PC-3 (cell line): ENCODE measurements around the gene RAG1. TPM values are rescaled to one million over a fixed set of nuclear protein-coding genes. Genes with fewer than 3 reads are reported as not detected.

Experiments used
- ATAC-seq: fragments of 200-7000 bp; cut with Tn5 transposase; 2 replicates; pipeline ENCODE4 v1.9.1; 2020; ENCODE audit warnings: mild to moderate bottlenecking, moderate library complexity
- BruUV-seq: library from RNA; stranded (reverse); fragments of 400-500 nt; replicated peaks from 2 replicates; lab custom pipeline; 2021; lab: Mats Ljungman, UMichigan
- CTCF ChIA-PET: fragments of 300-600 bp; sonication (Branson Sonifier 250); formaldehyde crosslinking; loops from one replicate; lab custom pipeline; 2022; ENCODE audit warnings: antibody characterized with exemption; lab: Charles Lee
- POLR2A ChIA-PET: fragments of 300-600 bp; sonication (Branson Sonifier 250); formaldehyde crosslinking; loops from one replicate; lab custom pipeline; 2022; ENCODE audit warnings: antibody characterized with exemption; ENCODE audit not compliant: unreplicated experiment; lab: Charles Lee
- DNase-seq: peaks from one replicate; pipeline ENCODE4 v3.0.0-alpha.2; 2015
- H2AFZ ChIP-seq: fragments of 300-600 bp; sonication (generic); 2 replicates; pipeline ENCODE4 v1.6.0; 2016; ENCODE audit warnings: antibody characterized with exemption, low read length
- H3F3A ChIP-seq: fragments of 300-600 bp; sonication (generic); one replicate; pipeline ENCODE4 v1.6.0; 2017; ENCODE audit warnings: antibody characterized with exemption, low read length, control low read depth, mild to moderate bottlenecking; ENCODE audit not compliant: unreplicated experiment
- H3K27ac ChIP-seq: fragments of 300-600 bp; sonication (generic); 2 replicates; pipeline ENCODE4 v1.5.1; 2016; ENCODE audit warnings: mild to moderate bottlenecking, low read length
- H3K27me3 ChIP-seq: fragments of 300-600 bp; sonication (generic); 2 replicates; pipeline ENCODE4 v1.6.1; 2016; ENCODE audit warnings: low read length, mixed read lengths
- H3K36me3 ChIP-seq: fragments of 300-600 bp; sonication (generic); 2 replicates; pipeline ENCODE4 v1.6.1; 2016; ENCODE audit warnings: low read depth, mixed run types, low read length, mixed read lengths
- H3K4me1 ChIP-seq: fragments of 300-600 bp; sonication (generic); 2 replicates; pipeline ENCODE4 v1.5.1; 2016; ENCODE audit warnings: low read length; ENCODE audit not compliant: insufficient read depth
- H3K4me2 ChIP-seq: fragments of 300-600 bp; sonication (generic); 2 replicates; pipeline ENCODE4 v1.6.0; 2016; ENCODE audit warnings: low read length
- H3K4me3 ChIP-seq: fragments of 300-600 bp; sonication (generic); 2 replicates; pipeline ENCODE4 v1.5.1; 2016; ENCODE audit warnings: mild to moderate bottlenecking, low read length, mixed read lengths
- H3K79me2 ChIP-seq: fragments of 300-600 bp; sonication (generic); 2 replicates; pipeline ENCODE4 v1.6.1; 2017; ENCODE audit warnings: low read length, mixed read lengths
- H3K9ac ChIP-seq: fragments of 300-600 bp; sonication (generic); 2 replicates; pipeline ENCODE4 v1.6.0; 2016; ENCODE audit warnings: mild to moderate bottlenecking, low read length
- H3K9me2 ChIP-seq: fragments of 300-600 bp; sonication (generic); replicated peaks from 2 replicates; pipeline ENCODE4 v1.6.1; 2016; ENCODE audit warnings: mixed run types, low read length, mixed read lengths
- H3K9me3 ChIP-seq: fragments of 300-600 bp; sonication (generic); 2 replicates; pipeline ENCODE4 v1.6.1; 2016; ENCODE audit warnings: low read length, mixed read lengths
- H4K20me1 ChIP-seq: fragments of 300-600 bp; sonication (generic); 2 replicates; pipeline ENCODE4 v1.6.1; 2016; ENCODE audit warnings: low read length, mixed read lengths
- CTCF ChIP-seq: fragments of 300-600 bp; sonication (generic); conservative IDR thresholded peaks from 2 replicates; pipeline ENCODE4 v1.5.1; 2017; ENCODE audit warnings: antibody characterized with exemption, low read depth, mild to moderate bottlenecking, low read length
- EZH2 ChIP-seq: fragments of 300-600 bp; sonication (generic); IDR thresholded peaks from one replicate; pipeline ENCODE4 v1.6.1; 2017; ENCODE audit warnings: antibody characterized with exemption, mild to moderate bottlenecking, low read length; ENCODE audit not compliant: unreplicated experiment
- EZH2phosphoT487 ChIP-seq: fragments of 300-600 bp; sonication (generic); IDR thresholded peaks from 2 replicates; pipeline ENCODE4 v1.6.1; 2018; ENCODE audit warnings: mild to moderate bottlenecking, antibody characterized with exemption, low read length, borderline replicate concordance
- intact Hi-C: fragments of 100-400 bp; cut with micrococcal nuclease; formaldehyde crosslinking; loops from 2 replicates; pipeline ENCODE4 v1.9.0; 2023
- total RNA-seq: library from RNA; depleted of rRNA; stranded (reverse); fragments of >200 nt; gene quantifications from 2 replicates; pipeline ENCODE4 v1.2.3, GENCODE V29; 2014

The RAG1 gene
- total RNA-seq, 1 experiment from 2014 or later = 0.15 TPM

GRCh38 chr11:36594316-36594989, 26.6 kb downstream of the RAG1 start, which contains the start of gene IFTAP:
Gene IFTAP, plus strand, starts transcription at chr11:36594502. Its CDS starts 15,602 bp downstream, at chr11:36610104.
- Histone ChIP-seq H3K27me3 (peaks cover 20% of the 10 kb centered on the region), H3K4me2 (peak within 1 kb of the TSS; percentile 78), H4K20me1 (no peaks in the 10 kb centered on the region), H3K4me3 (peak within 1 kb of the TSS; percentile 75), H3K27ac (no peak within 1 kb of the TSS), H3K9me3 (no peaks in the 10 kb centered on the region), H3K4me1 (no peaks in the 10 kb centered on the region), H2AFZ (peak within 1 kb of the TSS; percentile 92), H3K9me2 (no peaks in the 10 kb centered on the region), H3K9ac (peak within 1 kb of the TSS; percentile 45; the same call in 1 of the 2 replicates), H3K79me2 (no peaks in the 10 kb centered on the region), H3F3A (no peaks in the 10 kb centered on the region), H3K36me3 (no peaks in the 10 kb centered on the region)
- POLR2A ChIA-PET = no interaction called here
- TF ChIP-seq CTCF = no peak
- TF ChIP-seq EZH2 = no peak
- no peak for TF ChIP-seq EZH2phosphoT487
- TSS peak; percentile 76 for BruUV-seq
- DNase-seq = peak; percentile 92
- ATAC-seq = peak; percentile 99
- CTCF ChIA-PET = no interaction called here
- intact Hi-C loops = loop anchor here (2.0 kb wide), 1 partner anchor 84 kb away; the partner anchor contains the start of gene TRAF6

GRCh38 chr11:36596880-36597279, 29.1 kb downstream of the RAG1 start:
- no peak overlapping the region for H3K4me2 ChIP-seq
- no peaks in the 10 kb centered on the region for H4K20me1 ChIP-seq
- no TSS peak for BruUV-seq
- no peaks in the 10 kb centered on the region for H3K27me3 ChIP-seq
- no peaks in the 10 kb centered on the region for H3K9me3 ChIP-seq
- no peak for TF ChIP-seq EZH2phosphoT487
- TF ChIP-seq CTCF = no peak
- TF ChIP-seq EZH2 = no peak
- ATAC-seq (no peak), DNase-seq (no peak)
- no peaks in the 10 kb centered on the region for H3K79me2 ChIP-seq
- H3K4me3 ChIP-seq = no peak overlapping the region
- intact Hi-C loops = no loop called here
- H3K4me1 ChIP-seq = no peaks in the 10 kb centered on the region
- no peaks in the 10 kb centered on the region for H3K36me3 ChIP-seq
- H3K27ac ChIP-seq = no peak overlapping the region
- no peaks in the 10 kb centered on the region for H3K9me2 ChIP-seq
- CTCF ChIA-PET = no interaction called here
- POLR2A ChIA-PET = no interaction called here
- no peaks in the 10 kb centered on the region for H3F3A ChIP-seq
- H3K9ac ChIP-seq = no peak overlapping the region
- H2AFZ ChIP-seq = no peak overlapping the region

GRCh38 chr11:36598051-36598450, 30.2 kb downstream of the RAG1 start, which contains the start of gene RAG2:
Gene RAG2, minus strand, starts transcription at chr11:36598236. Its CDS starts 4,068 bp downstream, at chr11:36594168.
- CTCF ChIA-PET = no interaction called here
- intact Hi-C loops = no loop called here

More at GRCh38 chr11:36598051-36598450, 30.2 kb downstream of the RAG1 start, which contains the start of gene RAG2:
- no peaks in the 10 kb centered on the region for H3K9me2 ChIP-seq
- no peak for ATAC-seq
- POLR2A ChIA-PET = no interaction called here
- H2AFZ ChIP-seq = no peak within 1 kb of the TSS
- DNase-seq = no peak
- no peaks in the 10 kb centered on the region for H3K4me1 ChIP-seq
- no peak within 1 kb of the TSS for H3K4me2 ChIP-seq
- no peaks in the 10 kb centered on the region for H3K36me3 ChIP-seq
- TF ChIP-seq EZH2 = no peak
- no peak for TF ChIP-seq CTCF
- no peak for TF ChIP-seq EZH2phosphoT487
- no peak within 1 kb of the TSS for H3K27ac ChIP-seq
- no TSS peak for BruUV-seq
- no peaks in the 10 kb centered on the region for H3K79me2 ChIP-seq
- no peaks in the 10 kb centered on the region for H3F3A ChIP-seq
- H4K20me1 ChIP-seq = no peaks in the 10 kb centered on the region
- H3K9ac ChIP-seq = no peak within 1 kb of the TSS
- H3K9me3 ChIP-seq = no peaks in the 10 kb centered on the region
- no peak within 1 kb of the TSS for H3K4me3 ChIP-seq
- no peaks in the 10 kb centered on the region for H3K27me3 ChIP-seq
